ENCODE measurements around the gene CAMTA1.

CAMTA1 gene

DNA sequence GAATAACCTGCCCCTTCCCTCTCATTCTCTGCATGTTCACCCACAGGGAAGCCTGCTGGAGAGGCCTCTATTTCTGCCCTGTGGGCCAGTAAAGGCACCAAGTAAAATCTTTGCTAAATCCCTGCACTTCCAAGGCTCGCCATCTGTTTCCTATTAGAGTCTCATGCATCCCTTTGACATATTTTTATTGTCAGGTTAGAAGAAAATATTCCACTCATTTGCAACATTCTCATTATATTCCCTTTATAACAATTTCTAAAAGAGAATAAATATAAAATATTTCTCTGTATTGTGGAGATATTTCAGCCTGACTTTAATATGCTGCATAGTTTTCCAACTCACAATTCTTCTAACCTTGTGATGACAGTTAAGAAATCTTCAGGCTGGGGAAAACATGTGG is 645.4 kb downstream of the CAMTA1 start:
- H3K79me2 ChIP-seq (ENCODE audit: control insufficient read depth, insufficient read depth, low read length, poor library complexity): no peaks in the 10 kb centered on the region
- H4K12ac ChIP-seq (ENCODE audit: low read depth, low read length): no peak overlapping the region
- no peak for DNase-seq
- no peak overlapping the region for H2BK120ac ChIP-seq (ENCODE audit: insufficient read depth, low read length, poor library complexity)
- H3K4me2 ChIP-seq (ENCODE audit: low read length): no peak overlapping the region
- no peaks in the 10 kb centered on the region for H3K79me1 ChIP-seq (ENCODE audit: low read length)
- H2BK5ac ChIP-seq (ENCODE audit: low read depth, low read length, poor library complexity): no peak overlapping the region
- H3K36me3 ChIP-seq (ENCODE audit: control insufficient read depth in 1 of 2, insufficient read depth in 2 of 2, low read length in 2 of 2): no peaks in the 10 kb centered on the region
- H2AK5ac ChIP-seq (ENCODE audit: low read length): no peak overlapping the region
- no peaks in the 10 kb centered on the region for H3K27me3 ChIP-seq (ENCODE audit: insufficient read depth, low read length)
- H3K23ac ChIP-seq (ENCODE audit: low read length): no peak overlapping the region
- no peak overlapping the region for H3K18ac ChIP-seq (ENCODE audit: low read length)
- no peak overlapping the region for H2BK12ac ChIP-seq (ENCODE audit: low read length)
- no CpG with 5 or more reads among the region's 1 CpG for WGBS (ENCODE audit: extremely low coverage, insufficient coverage, insufficient read length)
- H3K9me3 ChIP-seq (ENCODE audit: insufficient read depth, low read depth, low read length): peaks cover 1% of the 10 kb centered on the region
- no peak overlapping the region for H3K9ac ChIP-seq (ENCODE audit: low read length)
- H3K4me3 ChIP-seq (ENCODE audit: low read depth, low read length): no peak overlapping the region
- H4K8ac ChIP-seq (ENCODE audit: low read depth, low read length): no peak overlapping the region
- no peak overlapping the region for H2AFZ ChIP-seq (ENCODE audit: insufficient read depth, low read length, poor library complexity)
- H3K14ac ChIP-seq (ENCODE audit: low read length): no peak overlapping the region
- no peak overlapping the region for H3K27ac ChIP-seq (ENCODE audit: low read depth, low read length)
- H4K91ac ChIP-seq (ENCODE audit: low read depth, low read length): no peak overlapping the region
- H3K4me1 ChIP-seq (ENCODE audit: control insufficient read depth in 1 of 2, insufficient read depth in 2 of 2, low read length in 2 of 2): no peaks in the 10 kb centered on the region
- H3K4ac ChIP-seq (ENCODE audit: low read depth, low read length): no peak overlapping the region

DNA sequence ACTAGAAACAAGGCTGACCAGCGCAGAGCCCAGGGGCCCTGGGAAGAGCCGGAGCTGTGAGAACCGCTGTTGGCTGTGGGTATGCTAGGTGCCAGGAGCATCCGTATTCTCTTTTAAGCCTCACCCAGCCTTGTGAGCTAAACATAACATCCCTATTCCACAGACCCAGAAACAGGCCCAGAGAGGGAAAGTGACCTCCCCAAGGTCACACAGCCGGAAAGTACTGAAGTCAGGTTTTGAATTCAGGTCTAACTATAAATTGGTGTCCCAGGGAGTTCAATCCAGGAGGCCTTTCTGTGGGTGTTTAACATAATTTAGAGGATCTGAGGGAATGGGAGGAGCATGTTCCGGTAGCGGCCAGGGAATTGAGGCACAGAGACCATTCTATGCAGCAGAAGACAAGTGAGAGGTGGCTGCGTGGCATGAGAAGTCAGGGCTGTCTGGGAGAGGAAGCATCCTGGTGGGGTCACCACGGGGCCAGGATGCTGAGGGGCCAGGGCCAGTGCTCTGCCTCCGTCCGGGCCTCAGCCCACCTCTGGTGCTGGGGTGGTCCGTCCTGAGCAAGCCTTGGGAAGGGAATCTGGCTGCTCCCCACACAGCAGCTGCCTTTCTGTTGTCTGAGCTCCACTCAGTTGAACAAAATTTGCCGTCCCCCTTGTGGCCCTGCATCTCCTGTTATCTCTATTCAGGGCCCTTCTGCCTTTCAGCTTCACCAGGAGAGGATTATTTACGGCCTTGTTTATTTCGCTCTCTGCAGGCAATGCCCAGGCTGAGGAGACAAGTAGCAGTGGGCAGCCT is 647.0 kb downstream of the CAMTA1 start:
- DNase-seq: no peak
- Histone ChIP-seq H2BK5ac (ENCODE audit: low read depth, low read length, poor library complexity) (no peak overlapping the region), H3K79me2 (ENCODE audit: control insufficient read depth, insufficient read depth, low read length, poor library complexity) (no peaks in the 10 kb centered on the region), H3K14ac (ENCODE audit: low read length) (no peak overlapping the region), H4K91ac (ENCODE audit: low read depth, low read length) (no peak overlapping the region), H2BK12ac (ENCODE audit: low read length) (no peak overlapping the region), H2BK120ac (ENCODE audit: insufficient read depth, low read length, poor library complexity) (no peak overlapping the region), H3K4me3 (ENCODE audit: low read depth, low read length) (no peak overlapping the region), H3K27me3 (ENCODE audit: insufficient read depth, low read length) (no peaks in the 10 kb centered on the region), H3K23ac (ENCODE audit: low read length) (no peak overlapping the region), H3K4me1 (ENCODE audit: control insufficient read depth in 1 of 2, insufficient read depth in 2 of 2, low read length in 2 of 2) (no peaks in the 10 kb centered on the region), H3K79me1 (ENCODE audit: low read length) (no peaks in the 10 kb centered on the region), H2AK5ac (ENCODE audit: low read length) (no peak overlapping the region), H3K36me3 (ENCODE audit: control insufficient read depth in 1 of 2, insufficient read depth in 2 of 2, low read length in 2 of 2) (no peaks in the 10 kb centered on the region), H3K18ac (ENCODE audit: low read length) (no peak overlapping the region), H3K4me2 (ENCODE audit: low read length) (no peak overlapping the region), H3K9ac (ENCODE audit: low read length) (no peak overlapping the region), H3K27ac (ENCODE audit: low read depth, low read length) (no peak overlapping the region), H2AFZ (ENCODE audit: insufficient read depth, low read length, poor library complexity) (no peak overlapping the region), H3K4ac (ENCODE audit: low read depth, low read length) (no peak overlapping the region), H4K8ac (ENCODE audit: low read depth, low read length) (no peak overlapping the region), H3K9me3 (ENCODE audit: insufficient read depth, low read depth, low read length) (peaks cover 1% of the 10 kb centered on the region), H4K12ac (ENCODE audit: low read depth, low read length) (no peak overlapping the region)
- WGBS (ENCODE audit: extremely low coverage, insufficient coverage, insufficient read length): no CpG with 5 or more reads among the region's 15 CpGs

DNA sequence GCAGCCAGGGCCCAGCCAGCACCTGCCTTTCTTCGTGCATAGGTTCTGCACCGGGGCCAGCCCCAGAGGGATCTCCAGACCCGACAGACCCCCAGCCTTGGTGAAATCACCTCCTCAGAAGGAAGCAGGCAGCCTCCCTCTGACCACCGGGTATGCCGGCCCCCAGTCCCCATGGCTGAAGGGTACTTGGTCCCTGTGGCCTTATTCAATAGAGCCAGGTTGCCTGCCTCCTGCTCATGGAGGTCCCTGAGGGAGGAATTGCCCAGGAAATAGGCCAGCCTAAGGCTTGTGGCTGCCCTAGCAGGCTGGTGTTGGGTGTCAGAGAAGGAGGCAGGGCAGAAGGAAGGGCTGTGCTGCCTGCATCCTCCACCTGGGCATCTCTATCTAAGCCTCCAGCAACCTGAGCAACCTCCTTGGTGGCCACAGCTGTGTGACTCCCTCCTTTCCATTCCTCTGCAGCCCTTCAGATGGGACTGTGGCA is 647.7 kb downstream of the CAMTA1 start:
- Histone ChIP-seq H3K4me3 (ENCODE audit: low read depth, low read length) (no peak overlapping the region), H3K79me2 (ENCODE audit: control insufficient read depth, insufficient read depth, low read length, poor library complexity) (no peaks in the 10 kb centered on the region), H3K9me3 (ENCODE audit: insufficient read depth, low read depth, low read length) (peaks cover 1% of the 10 kb centered on the region), H2BK5ac (ENCODE audit: low read depth, low read length, poor library complexity) (no peak overlapping the region), H3K36me3 (ENCODE audit: control insufficient read depth in 1 of 2, insufficient read depth in 2 of 2, low read length in 2 of 2) (no peaks in the 10 kb centered on the region), H2BK120ac (ENCODE audit: insufficient read depth, low read length, poor library complexity) (no peak overlapping the region), H4K12ac (ENCODE audit: low read depth, low read length) (no peak overlapping the region), H3K14ac (ENCODE audit: low read length) (no peak overlapping the region), H3K27me3 (ENCODE audit: insufficient read depth, low read length) (no peaks in the 10 kb centered on the region), H3K79me1 (ENCODE audit: low read length) (no peaks in the 10 kb centered on the region), H4K91ac (ENCODE audit: low read depth, low read length) (no peak overlapping the region), H4K8ac (ENCODE audit: low read depth, low read length) (no peak overlapping the region), H2AK5ac (ENCODE audit: low read length) (no peak overlapping the region), H3K23ac (ENCODE audit: low read length) (no peak overlapping the region), H3K27ac (ENCODE audit: low read depth, low read length) (no peak overlapping the region), H3K4me1 (ENCODE audit: control insufficient read depth in 1 of 2, insufficient read depth in 2 of 2, low read length in 2 of 2) (no peaks in the 10 kb centered on the region), H3K9ac (ENCODE audit: low read length) (no peak overlapping the region), H2BK12ac (ENCODE audit: low read length) (no peak overlapping the region), H3K4ac (ENCODE audit: low read depth, low read length) (no peak overlapping the region), H3K4me2 (ENCODE audit: low read length) (no peak overlapping the region), H2AFZ (ENCODE audit: insufficient read depth, low read length, poor library complexity) (no peak overlapping the region), H3K18ac (ENCODE audit: low read length) (no peak overlapping the region)
- DNase-seq: no peak
- WGBS (ENCODE audit: extremely low coverage, insufficient coverage, insufficient read length): no CpG with 5 or more reads among the region's 5 CpGs

DNA sequence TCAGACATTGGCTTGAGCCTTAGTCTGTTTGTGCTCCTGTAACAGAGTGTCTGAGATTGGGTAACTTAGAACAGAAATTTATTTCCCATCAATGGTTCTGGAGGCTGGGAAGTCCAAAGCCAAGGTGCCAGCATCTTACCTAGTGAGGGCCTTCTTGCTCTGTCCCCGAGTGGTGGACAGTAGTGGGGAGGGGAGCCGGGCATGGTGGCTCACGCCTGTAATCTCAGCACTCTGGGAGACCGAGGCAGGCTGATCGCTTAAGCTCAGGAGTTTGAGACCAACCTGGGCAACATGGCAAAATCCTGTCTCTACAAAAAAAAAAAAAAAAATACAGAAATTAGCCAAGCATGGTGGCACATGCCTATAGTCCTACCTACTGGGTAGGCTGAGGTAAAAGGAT is 649.3 kb downstream of the CAMTA1 start:
- Histone ChIP-seq H3K4me1 (ENCODE audit: control insufficient read depth in 1 of 2, insufficient read depth in 2 of 2, low read length in 2 of 2) (no peaks in the 10 kb centered on the region), H3K18ac (ENCODE audit: low read length) (no peak overlapping the region), H3K79me2 (ENCODE audit: control insufficient read depth, insufficient read depth, low read length, poor library complexity) (no peaks in the 10 kb centered on the region), H3K27ac (ENCODE audit: low read depth, low read length) (no peak overlapping the region), H2BK12ac (ENCODE audit: low read length) (no peak overlapping the region), H3K9ac (ENCODE audit: low read length) (no peak overlapping the region), H2AFZ (ENCODE audit: insufficient read depth, low read length, poor library complexity) (no peak overlapping the region), H3K4me2 (ENCODE audit: low read length) (no peak overlapping the region), H4K91ac (ENCODE audit: low read depth, low read length) (no peak overlapping the region), H3K36me3 (ENCODE audit: control insufficient read depth in 1 of 2, insufficient read depth in 2 of 2, low read length in 2 of 2) (no peaks in the 10 kb centered on the region), H2AK5ac (ENCODE audit: low read length) (no peak overlapping the region), H4K8ac (ENCODE audit: low read depth, low read length) (no peak overlapping the region), H3K27me3 (ENCODE audit: insufficient read depth, low read length) (no peaks in the 10 kb centered on the region), H3K23ac (ENCODE audit: low read length) (no peak overlapping the region), H2BK5ac (ENCODE audit: low read depth, low read length, poor library complexity) (no peak overlapping the region), H3K79me1 (ENCODE audit: low read length) (no peaks in the 10 kb centered on the region), H3K4ac (ENCODE audit: low read depth, low read length) (no peak overlapping the region), H3K14ac (ENCODE audit: low read length) (no peak overlapping the region), H4K12ac (ENCODE audit: low read depth, low read length) (no peak overlapping the region), H3K9me3 (ENCODE audit: insufficient read depth, low read depth, low read length) (peaks cover 1% of the 10 kb centered on the region), H2BK120ac (ENCODE audit: insufficient read depth, low read length, poor library complexity) (no peak overlapping the region), H3K4me3 (ENCODE audit: low read depth, low read length) (no peak overlapping the region)
- DNase-seq: no peak
- no CpG with 5 or more reads among the region's 5 CpGs for WGBS (ENCODE audit: extremely low coverage, insufficient coverage, insufficient read length)
